ENCODE results near the gene EBP. TPM values are rescaled to one million over a fixed set of nuclear protein-coding genes. Genes with fewer than 3 reads are reported as not detected.

The EBP gene
- total and polyA plus RNA-seq, 2 of the 8 experiments (the other 6 are each of a cell fraction or from before 2014, with no cell fraction given): 143 to 286 TPM

GRCh38 chrX:48521353-48522243, at the start of gene EBP (continued):
- TF ChIP-seq USF2 (IDR thresholded peaks at IDR 0.05; ENCODE audit: low read length) (peak; percentile 65; the same call in 1 of the 2 replicates), PHF8 (conservative IDR thresholded peaks at IDR 0.05; ENCODE audit: low read depth, low read length) (peak; percentile 71; the same call in 1 of the 2 replicates), POLR2AphosphoS5 (IDR thresholded peaks at IDR 0.05; ENCODE audit: low read depth, low read length) (peak; percentile 42; the same call in 1 of the 2 replicates), EGR1 (IDR thresholded peaks at IDR 0.05; ENCODE audit: borderline replicate concordance, low read depth, low read length) (0 out of 2 replicates have a peak, but pooled peaks have one; percentile 24), MAX (IDR thresholded peaks at IDR 0.05) (no peak), CHD7 (IDR thresholded peaks at IDR 0.05; ENCODE audit: insufficient replicate concordance, low read length) (no peak)
